ENCODE results near the gene TMEM150B.

The TMEM150B gene

DNA sequence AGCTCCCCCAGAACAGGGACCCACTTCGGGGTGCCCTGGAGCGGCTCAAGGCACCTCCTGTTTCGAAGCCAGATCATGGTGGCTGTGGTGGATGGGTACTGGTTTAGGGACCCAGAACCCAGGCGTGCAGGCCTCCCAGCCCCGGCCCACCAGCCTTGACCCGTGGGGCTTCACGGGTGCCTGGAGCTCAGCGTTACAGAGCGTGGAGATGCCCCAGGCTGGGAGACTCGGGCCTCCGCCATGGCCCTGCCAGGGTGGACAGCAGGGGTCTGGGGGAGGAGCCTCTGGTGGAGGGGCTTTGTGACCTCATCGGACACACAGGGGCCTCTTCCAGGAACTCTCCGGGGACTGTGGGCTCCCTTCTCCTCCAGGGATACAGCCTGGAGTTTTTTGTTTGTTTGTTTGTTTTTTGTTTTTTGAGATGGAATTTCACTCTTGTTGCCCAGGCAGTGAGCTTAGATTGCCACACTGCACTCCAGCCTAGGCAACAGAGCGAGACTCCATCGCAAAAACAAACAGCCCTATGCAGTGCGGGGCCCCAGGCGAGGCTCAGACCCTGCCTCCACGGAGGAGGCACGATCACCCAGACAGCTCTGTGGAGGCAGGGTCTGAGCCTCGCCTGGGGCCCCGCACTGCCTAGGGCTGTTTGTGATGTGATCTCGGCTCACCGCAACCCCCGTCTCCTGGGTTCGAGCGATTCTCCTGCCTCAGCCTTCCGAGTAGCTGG, 38.0 kb upstream of the TMEM150B start, which contains the start of gene GARIN5B:
Gene GARIN5B (minus strand): TSS at position 271 of the 727 bp plus-strand sequence. CDS start 194 bp downstream, at position 77.
- TF ChIP-seq, protein P1, sequence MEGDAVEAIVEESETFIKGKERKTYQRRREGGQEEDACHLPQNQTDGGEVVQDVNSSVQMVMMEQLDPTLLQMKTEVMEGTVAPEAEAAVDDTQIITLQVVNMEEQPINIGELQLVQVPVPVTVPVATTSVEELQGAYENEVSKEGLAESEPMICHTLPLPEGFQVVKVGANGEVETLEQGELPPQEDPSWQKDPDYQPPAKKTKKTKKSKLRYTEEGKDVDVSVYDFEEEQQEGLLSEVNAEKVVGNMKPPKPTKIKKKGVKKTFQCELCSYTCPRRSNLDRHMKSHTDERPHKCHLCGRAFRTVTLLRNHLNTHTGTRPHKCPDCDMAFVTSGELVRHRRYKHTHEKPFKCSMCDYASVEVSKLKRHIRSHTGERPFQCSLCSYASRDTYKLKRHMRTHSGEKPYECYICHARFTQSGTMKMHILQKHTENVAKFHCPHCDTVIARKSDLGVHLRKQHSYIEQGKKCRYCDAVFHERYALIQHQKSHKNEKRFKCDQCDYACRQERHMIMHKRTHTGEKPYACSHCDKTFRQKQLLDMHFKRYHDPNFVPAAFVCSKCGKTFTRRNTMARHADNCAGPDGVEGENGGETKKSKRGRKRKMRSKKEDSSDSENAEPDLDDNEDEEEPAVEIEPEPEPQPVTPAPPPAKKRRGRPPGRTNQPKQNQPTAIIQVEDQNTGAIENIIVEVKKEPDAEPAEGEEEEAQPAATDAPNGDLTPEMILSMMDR (IDR thresholded peaks at IDR 0.05; ENCODE audit: extremely low read depth, insufficient read depth, missing control alignments) = no peak
- in situ Hi-C loops (cut with MboI; ENCODE audit: low pct_unique_long_range_greater_than_20kb, low sequenced_read_pairs, unreplicated experiment) = no loop called here
- no peak for DNase-seq (ENCODE audit: low spot score)

DNA sequence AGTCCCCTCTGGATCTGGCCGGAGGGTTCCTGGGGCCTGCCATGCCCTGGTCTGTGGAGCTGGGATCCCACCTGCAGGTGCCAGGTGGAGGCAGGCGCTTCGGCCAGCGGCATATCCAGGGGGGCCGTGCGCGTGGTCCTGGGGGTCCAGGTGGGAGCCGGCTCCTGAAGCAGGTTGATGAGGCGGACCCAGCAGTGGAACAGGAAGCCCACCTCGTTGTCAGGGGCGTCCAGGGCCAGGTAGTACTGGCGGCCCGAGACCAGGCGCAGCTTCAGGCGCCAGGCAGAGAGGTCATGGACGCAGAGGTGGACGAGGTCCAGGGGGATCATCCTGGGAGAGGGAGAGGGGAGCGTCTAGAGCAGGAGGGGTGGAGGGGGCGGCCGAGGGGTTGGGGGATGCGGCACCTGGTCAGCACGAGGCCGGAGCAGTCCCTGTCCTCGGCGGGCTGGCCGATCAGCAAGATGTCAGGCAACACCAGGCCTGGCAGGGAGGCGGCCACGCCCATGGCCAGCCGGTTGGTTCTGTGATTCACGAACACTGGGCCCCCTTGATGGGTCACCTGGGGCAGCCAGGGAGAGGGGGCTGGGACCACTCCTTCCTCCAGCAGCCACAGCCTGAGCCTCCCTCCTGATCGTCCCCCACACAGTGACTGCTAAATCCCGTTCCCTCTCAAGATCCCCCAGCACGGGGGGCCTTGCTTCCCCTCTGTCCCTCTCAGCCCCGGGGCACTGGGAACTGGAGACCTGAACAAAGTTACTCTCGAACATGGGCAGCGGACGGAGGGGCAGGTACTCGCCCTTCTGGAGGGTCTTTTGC, 37.2 kb upstream of the TMEM150B start:
- DNase-seq (ENCODE audit: low spot score) = no peak
- in situ Hi-C loops (cut with MboI; ENCODE audit: low pct_unique_long_range_greater_than_20kb, low sequenced_read_pairs, unreplicated experiment) = no loop called here
- TF ChIP-seq, protein P1 (IDR thresholded peaks at IDR 0.05; ENCODE audit: extremely low read depth, insufficient read depth, missing control alignments) = no peak

DNA sequence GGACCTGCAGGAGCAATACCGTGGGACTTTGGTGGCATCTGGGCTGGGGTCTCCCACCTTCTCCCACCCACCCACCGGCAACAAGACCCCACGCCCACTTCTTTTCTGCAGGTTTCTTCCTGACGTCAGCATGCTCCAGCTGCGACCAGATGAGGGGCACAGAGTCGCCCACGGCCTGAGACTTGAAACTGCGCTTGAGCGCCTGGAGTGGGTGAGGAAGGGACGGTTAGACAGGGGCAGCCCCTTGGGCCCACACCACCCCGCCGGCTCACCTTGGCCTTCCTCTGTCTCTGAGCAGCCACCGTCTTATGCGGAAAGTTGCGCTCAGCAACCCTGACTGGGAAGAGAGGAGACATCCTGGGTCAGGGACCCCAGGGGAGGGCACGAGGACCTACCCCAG, 35.8 kb upstream of the TMEM150B start:
- DNase-seq (ENCODE audit: low spot score) = no peak
- in situ Hi-C loops (cut with MboI; ENCODE audit: low pct_unique_long_range_greater_than_20kb, low sequenced_read_pairs, unreplicated experiment) = no loop called here
- TF ChIP-seq, protein P1 (IDR thresholded peaks at IDR 0.05; ENCODE audit: extremely low read depth, insufficient read depth, missing control alignments) = no peak

DNA sequence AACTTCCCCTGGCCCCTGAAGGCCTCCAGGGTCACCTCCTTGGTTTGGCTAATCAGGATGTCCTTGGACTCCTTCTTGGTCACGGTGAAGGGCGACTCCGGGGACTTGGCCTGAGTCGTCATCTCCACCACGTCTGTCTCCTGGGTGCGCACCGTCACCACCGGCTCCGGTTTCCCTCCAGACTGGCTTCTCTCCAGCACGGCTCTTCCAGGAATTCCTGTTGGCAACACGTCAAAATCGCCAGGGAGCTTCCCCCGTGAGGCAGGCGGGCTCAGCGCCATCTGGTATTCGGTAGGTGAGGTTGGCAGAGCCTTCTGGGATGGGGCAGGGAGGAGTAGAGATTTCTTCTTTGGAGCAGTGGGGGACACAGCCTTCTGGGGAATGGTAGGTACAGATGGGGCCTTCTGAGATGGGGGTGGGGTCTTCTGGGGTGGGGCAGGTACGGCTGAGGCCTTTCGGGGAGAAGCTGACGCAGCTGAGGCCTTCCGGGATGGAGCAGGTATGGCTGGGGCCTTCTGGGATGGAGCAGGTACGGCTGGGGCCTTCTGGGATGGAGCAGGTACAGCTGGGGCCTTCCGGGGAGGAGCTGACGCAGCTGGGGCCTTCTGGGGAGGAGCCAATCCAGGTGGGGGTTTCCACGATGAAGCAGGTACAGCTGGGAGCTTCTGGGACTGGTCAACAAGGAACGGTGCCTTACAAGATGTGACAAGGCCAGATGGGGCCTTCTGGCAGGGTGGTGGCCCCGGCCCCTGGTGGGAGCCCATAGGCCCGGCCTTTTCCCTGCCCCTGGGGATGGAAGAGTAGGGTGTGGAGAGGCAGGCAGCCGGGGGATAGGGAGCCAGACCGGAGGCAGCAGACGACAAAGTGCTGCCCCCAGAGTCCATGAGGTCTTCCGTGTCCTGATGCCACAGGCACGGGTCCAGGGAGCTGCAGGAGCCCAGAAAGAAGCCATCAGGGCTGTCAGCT, 34.1 kb upstream of the TMEM150B start:
- no peak for DNase-seq (ENCODE audit: low spot score)
- TF ChIP-seq, protein P1 (IDR thresholded peaks at IDR 0.05; ENCODE audit: extremely low read depth, insufficient read depth, missing control alignments) = no peak
- in situ Hi-C loops (cut with MboI; ENCODE audit: low pct_unique_long_range_greater_than_20kb, low sequenced_read_pairs, unreplicated experiment) = no loop called here

DNA sequence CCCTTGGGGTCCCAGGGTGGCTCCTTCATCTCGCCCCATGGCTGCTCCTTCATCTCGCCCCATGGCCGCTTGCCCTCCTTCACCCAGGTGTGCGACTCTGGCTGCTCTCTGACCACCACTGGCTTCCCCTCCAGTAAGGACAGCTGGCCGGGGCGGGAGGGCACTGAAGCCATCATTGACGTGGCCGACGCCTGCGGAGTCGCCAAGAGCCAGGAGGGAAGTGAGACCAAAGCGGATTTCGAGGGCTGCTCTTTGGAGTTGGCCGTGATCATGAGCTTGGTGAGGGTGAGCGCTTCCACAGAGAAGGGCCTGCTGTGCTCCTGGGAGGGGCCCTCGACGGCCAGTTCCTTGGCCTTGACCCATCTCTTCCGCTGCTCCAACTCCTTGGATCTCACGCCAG, 33.4 kb upstream of the TMEM150B start:
- TF ChIP-seq, protein P1 (IDR thresholded peaks at IDR 0.05; ENCODE audit: extremely low read depth, insufficient read depth, missing control alignments) = no peak
- in situ Hi-C loops (cut with MboI; ENCODE audit: low pct_unique_long_range_greater_than_20kb, low sequenced_read_pairs, unreplicated experiment) = no loop called here
- no peak for DNase-seq (ENCODE audit: low spot score)

All from GM13977 (cell line).